H1 (cell line): ENCODE measurements around the gene PC. TPM values are rescaled to one million over a fixed set of nuclear protein-coding genes. Genes with fewer than 3 reads are reported as not detected.

Experiments
- CTCF ChIA-PET: fragments of 300-600 bp; sonication (Branson Sonifier 250); formaldehyde crosslinking; loops from one replicate; lab custom pipeline; 2021; ENCODE audit not compliant: partially characterized antibody; lab: Charles Lee
- POLR2A ChIA-PET: fragments of 300-600 bp; sonication (Branson Sonifier 250); formaldehyde crosslinking; loops from one replicate; lab custom pipeline; 2021; ENCODE audit warnings: inconsistent platforms; ENCODE audit not compliant: partially characterized antibody; lab: Charles Lee
- DNase-seq, 2 experiments: peaks; one replicate each; pipeline versions ENCODE4 v3.0.0 to v3.0.0-alpha.2; 2010 to 2022; ENCODE audit warnings: low spot score in 2 of 2, low read depth in 1 of 2, mixed read lengths in 1 of 2
- FAIRE-seq: peaks from 2 replicates; lab custom pipeline; 2011; peaks lifted over from hg19 to GRCh38; lab: Jason Lieb, UNC
- H2AFZ ChIP-seq: 2 replicates; pipeline ENCODE4 v1.8.1; 2012; ENCODE audit warnings: low read length, inconsistent platforms
- H2AK5ac ChIP-seq: 2 replicates; pipeline ENCODE4 v1.6.1; 2013; ENCODE audit warnings: low read depth, low read length
- H2BK120ac ChIP-seq: replicated peaks from 2 replicates; pipeline ENCODE3; 2013; ENCODE audit warnings: low read depth, low read length, inconsistent platforms
- H2BK12ac ChIP-seq: 2 replicates; pipeline ENCODE4 v1.6.1; 2013; ENCODE audit warnings: low read depth, low read length
- H2BK15ac ChIP-seq: 2 replicates; pipeline ENCODE4 v1.6.1; 2013; ENCODE audit warnings: low read length
- H2BK20ac ChIP-seq: 2 replicates; pipeline ENCODE4 v1.6.1; 2013; ENCODE audit warnings: low read length
- H2BK5ac ChIP-seq: 2 replicates; pipeline ENCODE4 v1.6.1; 2013; ENCODE audit warnings: low read depth, low read length
- H3K14ac ChIP-seq: 2 replicates; pipeline ENCODE4 v1.6.1; 2013; ENCODE audit warnings: inconsistent platforms; ENCODE audit not compliant: insufficient read length
- H3K18ac ChIP-seq: 2 replicates; pipeline ENCODE4 v1.6.1; 2013; ENCODE audit warnings: low read length; ENCODE audit errors: extremely low read depth
- H3K23ac ChIP-seq: 2 replicates; pipeline ENCODE4 v1.6.1; 2013; ENCODE audit warnings: inconsistent platforms; ENCODE audit not compliant: insufficient read length
- H3K23me2 ChIP-seq: 2 replicates; pipeline ENCODE4 v1.6.1; 2013; ENCODE audit warnings: low read depth, low read length
- H3K27ac ChIP-seq: 2 replicates; pipeline ENCODE4 v1.6.1; 2011; ENCODE audit warnings: low read depth, low read length, inconsistent platforms
- H3K27me3 ChIP-seq, 4 experiments: replicated peaks in 1 of 4; 1 replicate in 1 of 4; 2 replicates in 3 of 4; pipeline versions ENCODE4 v1.6.1 to v1.8.1; 2011 to 2013; ENCODE audit warnings: low read length in 3 of 4, mild to moderate bottlenecking in 3 of 4, inconsistent platforms in 2 of 4, mixed read lengths in 2 of 4, moderate library complexity in 1 of 4; ENCODE audit not compliant: control insufficient read depth in 3 of 4, insufficient read depth in 3 of 4; ENCODE audit errors: extremely low read depth in 1 of 4
- H3K36me3 ChIP-seq, 4 experiments: 2 replicates each; pipeline versions ENCODE4 v1.6.1 to v1.8.1; 2011 to 2013; ENCODE audit warnings: mild to moderate bottlenecking in 4 of 4, low read length in 3 of 4, moderate library complexity in 2 of 4, control low read depth in 1 of 4, inconsistent platforms in 1 of 4; ENCODE audit not compliant: insufficient read depth in 4 of 4, control insufficient read depth in 2 of 4
- H3K4ac ChIP-seq: replicated peaks from 2 replicates; pipeline ENCODE3; 2013; ENCODE audit warnings: low read length, low read depth, mixed read lengths, inconsistent platforms; ENCODE audit not compliant: insufficient read length
- H3K4me1 ChIP-seq, 4 experiments: replicated peaks in 1 of 4; 1 replicate in 1 of 4; 2 replicates in 3 of 4; pipeline versions ENCODE4 v1.6.1 to v1.8.1; 2011 to 2013; ENCODE audit warnings: low read length in 3 of 4, inconsistent platforms in 2 of 4, mixed read lengths in 1 of 4; ENCODE audit not compliant: insufficient read depth in 4 of 4, control insufficient read depth in 3 of 4
- H3K4me2 ChIP-seq, 2 experiments: 2 replicates each; pipeline versions ENCODE4 v1.6.1 to v1.8.1; 2011 to 2013; ENCODE audit warnings: low read depth in 2 of 2, low read length in 2 of 2, control low read depth in 1 of 2, inconsistent platforms in 1 of 2, mild to moderate bottlenecking in 1 of 2; ENCODE audit not compliant: insufficient read depth in 1 of 2
- H3K4me3 ChIP-seq, 4 experiments: fragments of 200-600, 300-600 bp in 1 of 4; sonication (generic), shearing (Covaris generic), sonication (Bioruptor Twin) in 1 of 4; 2 replicates each; pipeline versions ENCODE4 v1.5.1 to v1.8.1; 2011 to 2016; ENCODE audit warnings: low read length in 4 of 4, low read depth in 3 of 4, control low read depth in 2 of 4, inconsistent platforms in 2 of 4, mild to moderate bottlenecking in 2 of 4, mixed read lengths in 1 of 4, moderate library complexity in 1 of 4; ENCODE audit not compliant: insufficient read depth in 2 of 4; ENCODE audit errors: extremely low read depth in 1 of 4
- H3K56ac ChIP-seq: replicated peaks from 2 replicates; pipeline ENCODE3; 2013; ENCODE audit warnings: low read depth, mild to moderate bottlenecking, mixed read lengths, low read length, inconsistent platforms; ENCODE audit not compliant: insufficient read length
- H3K79me1 ChIP-seq: 2 replicates; pipeline ENCODE4 v1.6.1; 2013; ENCODE audit warnings: low read depth, low read length, control low read depth
- H3K79me2 ChIP-seq, 2 experiments: 2 replicates each; pipeline versions ENCODE4 v1.6.1 to v1.8.1; 2012 to 2013; ENCODE audit warnings: low read length in 2 of 2, mild to moderate bottlenecking in 2 of 2, inconsistent platforms in 1 of 2; ENCODE audit not compliant: insufficient read depth in 2 of 2, control insufficient read depth in 1 of 2
- H3K9ac ChIP-seq, 4 experiments: replicated peaks in 1 of 4; 1 replicate in 1 of 4; 2 replicates in 3 of 4; pipeline versions ENCODE4 v1.6.1 to v1.8.1; 2011 to 2013; ENCODE audit warnings: low read depth in 3 of 4, low read length in 3 of 4, control low read depth in 2 of 4, mild to moderate bottlenecking in 2 of 4, moderate library complexity in 2 of 4, inconsistent platforms in 1 of 4; ENCODE audit errors: extremely low read depth in 1 of 4
- H3K9me3 ChIP-seq, 2 experiments: 2 replicates each; pipeline versions ENCODE4 v1.6.1 to v1.8.1; 2012 to 2013; ENCODE audit warnings: mild to moderate bottlenecking in 2 of 2, moderate library complexity in 2 of 2, control low read depth in 1 of 2, inconsistent platforms in 1 of 2, low read depth in 1 of 2, low read length in 1 of 2, mixed read lengths in 1 of 2; ENCODE audit not compliant: insufficient read depth in 2 of 2
- H4K20me1 ChIP-seq, 2 experiments: replicated peaks in 1 of 2; 2 replicates each; pipeline versions ENCODE3 to v1.8.1; 2011 to 2013; ENCODE audit warnings: inconsistent platforms in 2 of 2, low read length in 2 of 2, mild to moderate bottlenecking in 1 of 2; ENCODE audit not compliant: insufficient read depth in 2 of 2, control insufficient read depth in 1 of 2
- H4K5ac ChIP-seq: 2 replicates; pipeline ENCODE4 v1.6.1; 2013; ENCODE audit warnings: low read length, low read depth, mixed read lengths, inconsistent platforms; ENCODE audit not compliant: insufficient read length
- H4K8ac ChIP-seq: 2 replicates; pipeline ENCODE4 v1.8.0; 2013; ENCODE audit warnings: mild to moderate bottlenecking, moderate library complexity, low read length, inconsistent platforms; ENCODE audit not compliant: insufficient read depth; ENCODE audit errors: extremely low read depth
- H4K91ac ChIP-seq: replicated peaks from 2 replicates; pipeline ENCODE3; 2013; ENCODE audit warnings: low read length, mixed read lengths, inconsistent platforms; ENCODE audit not compliant: insufficient read length
- CHD1 ChIP-seq: IDR thresholded peaks from 2 replicates; pipeline ENCODE4 v1.6.1; 2012; ENCODE audit warnings: low read depth, low read length, improper control_type of control experiment
- CTCF ChIP-seq, 3 experiments: IDR thresholded peaks; 1 replicate in 2 of 3; 2 replicates in 1 of 3; pipeline versions ENCODE4 v1.5.1 to v1.6.1; 2011; ENCODE audit warnings: low read length in 3 of 3, mild to moderate bottlenecking in 3 of 3, inconsistent platforms in 2 of 3, low read depth in 1 of 3, moderate library complexity in 1 of 3; ENCODE audit not compliant: insufficient read depth in 1 of 3; ENCODE audit errors: control extremely low read depth in 1 of 3
- RFX5 ChIP-seq: IDR thresholded peaks from 2 replicates; pipeline ENCODE4 v1.6.1; 2011; ENCODE audit warnings: low read depth, low read length, improper control_type of control experiment, borderline replicate concordance
- SIX5 ChIP-seq: IDR thresholded peaks from 2 replicates; pipeline ENCODE4 v1.6.1; 2011; ENCODE audit warnings: mild to moderate bottlenecking, low read depth, low read length
- WGBS, 2 experiments: shearing (Covaris generic) in 1 of 2; methylation state at CpG; one replicate each; pipeline versions ENCODE4 v1.1.6 to v1.1.7; 2013 to 2015; ENCODE audit warnings: low lambda C conversion rate in 2 of 2, mixed read lengths in 2 of 2, inconsistent platforms in 1 of 2, low coverage in 1 of 2, missing lambda C conversion rate in 1 of 2; ENCODE audit not compliant: insufficient replicate concordance in 2 of 2, insufficient coverage in 1 of 2, insufficient read length in 1 of 2; ENCODE audit errors: extremely low coverage in 1 of 2, missing lambda C conversion rate in 1 of 2; 5-methylcytosine and 5-hydroxymethylcytosine counted together
- polyA plus RNA-seq, 7 experiments: library from polyadenylated mRNA; depleted of rRNA in 3 of 7; stranded (reverse) in 5 of 7; unstranded in 2 of 7; fragments of >200 nt in 5 of 7; fragments of 200-250 nt in 2 of 7; gene quantifications; 1 replicate in 5 of 7; 2 replicates in 1 of 7; 4 replicates in 1 of 7; pipeline versions ENCODE4 v1.2.1 to v1.2.3, GENCODE V29; 2011 to 2013; ENCODE audit warnings: missing spikeins in 2 of 7, mixed read lengths in 2 of 7
- total RNA-seq: library from RNA; stranded (reverse); fragmentation: NEBNext Ultra II Directional; extraction: Animal tissue kit (Norgen Biotek cat#: 25700); gene quantifications from 2 replicates; pipeline ENCODE4 v1.2.1, GENCODE V29; 2021

Gene PC
- total and polyA plus RNA-seq, 2 of the 8 experiments (the other 6 are each of a cell fraction or from before 2014, with no cell fraction given): 11.5 to 27.5 TPM

- CTCF ChIA-PET: interaction anchor here (0.5 to 7.1 kb wide), 31 partner anchors 8 to 425 kb away, joined by 3 to 90 read pairs (median 5); partner anchors contain the start of genes RBM4B and RCE1
- no peak overlapping the region for H2AK5ac ChIP-seq
- POLR2A ChIA-PET: no interaction called here
- WGBS, 2 experiments: 97% methylated on average over 5 of the region's 5 CpGs; no CpG with 5 or more reads in 1 of the 2 experiments
- H3K79me1 ChIP-seq: no peaks in the 10 kb centered on the region; the same call in 1 of the 2 replicates
- no peak overlapping the region for H2BK120ac ChIP-seq
- no peaks in the 10 kb centered on the region for H3K4me1 ChIP-seq
- no peaks in the 10 kb centered on the region for H4K20me1 ChIP-seq
- H3K23ac ChIP-seq: no peak overlapping the region
- DNase-seq: no peak
- no peak overlapping the region for H3K4ac ChIP-seq
- no peak overlapping the region for H4K91ac ChIP-seq
- no peak overlapping the region for H3K4me3 ChIP-seq
- no peak overlapping the region for H4K8ac ChIP-seq
- peaks cover 2 to 14% (median 2%) of the 10 kb centered on the region in 4 experiments; a peak in 3 of 8 replicates for H3K36me3 ChIP-seq
- FAIRE-seq: no peak
- no peak overlapping the region for H2BK12ac ChIP-seq
- H3K9me3 ChIP-seq: no peaks in the 10 kb centered on the region
- H3K56ac ChIP-seq: no peak overlapping the region
- no peaks in the 10 kb centered on the region for H3K79me2 ChIP-seq
- no peaks in the 10 kb centered on the region for H3K27me3 ChIP-seq
- H2BK20ac ChIP-seq: no peak overlapping the region
- TF ChIP-seq RFX5 (no peak), CTCF (IDR thresholded peaks at IDR 0.05; ENCODE audit: control extremely low read depth in 1 of 3, insufficient read depth in 1 of 3, low read depth in 1 of 3, low read length in 3 of 3) (no peak), CHD1 (no peak), SIX5 (no peak)
- no peak overlapping the region for H3K4me2 ChIP-seq
- no peak overlapping the region for H2BK5ac ChIP-seq
- no peak overlapping the region for H3K27ac ChIP-seq
- no peaks in the 10 kb centered on the region for H3K23me2 ChIP-seq
- H2AFZ ChIP-seq: no peak overlapping the region
- no peak overlapping the region for H3K9ac ChIP-seq
- H3K14ac ChIP-seq: no peak overlapping the region
- no peak overlapping the region for H4K5ac ChIP-seq
- no peak overlapping the region for H2BK15ac ChIP-seq
- H3K18ac ChIP-seq: no peak overlapping the region
Observed at GRCh38 chr11:66834943-66835342, 123.2 kb downstream of the PC start.
